ENCODE results near the gene ATP2B3. TPM values are rescaled to one million over a fixed set of nuclear protein-coding genes. Genes with fewer than 3 reads are reported as not detected.

ATP2B3 gene
- polyA plus RNA-seq, 1 donor (not counting 4 experiments of a cell fraction or from before 2014, with no cell fraction given) = not detected

DNA sequence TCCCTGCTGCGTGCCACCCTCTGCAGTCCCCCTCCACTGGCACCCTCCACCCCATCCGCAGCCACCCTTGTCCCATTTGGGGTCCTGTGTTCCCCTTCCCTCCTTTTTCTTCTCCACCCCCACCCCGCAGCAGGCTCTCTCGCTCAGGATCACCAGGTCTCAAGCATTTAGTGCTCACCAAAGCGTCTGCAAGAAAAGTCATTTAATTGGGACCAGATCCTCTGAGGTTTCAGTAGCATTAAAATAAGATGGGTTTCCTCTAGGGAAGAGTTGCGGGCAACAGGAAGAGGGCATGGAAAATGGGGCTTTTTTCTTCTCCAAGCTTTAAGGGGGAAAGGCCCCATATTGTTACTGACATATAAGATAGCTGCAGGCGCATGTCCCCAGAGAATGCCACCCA, 42.2 kb upstream of the ATP2B3 start:
- H4K20me1 ChIP-seq (ENCODE audit: control insufficient read depth, extremely low read depth, insufficient read depth, low read length) = no peaks in the 10 kb centered on the region
- H3K4me3 ChIP-seq (ENCODE audit: control insufficient read depth in 2 of 3, extremely low read depth in 1 of 3, insufficient read depth in 2 of 3, low read depth in 1 of 3, low read length in 3 of 3) = no peak overlapping the region
- H3K27ac ChIP-seq (ENCODE audit: control insufficient read depth, insufficient read depth, low read length) = no peak overlapping the region
- dilution Hi-C loops (cut with MboI; ENCODE audit: extremely low pct_ligation_motif_present, low sequenced_read_pairs) = no loop called here
- no peak overlapping the region for H2AFZ ChIP-seq (ENCODE audit: control insufficient read depth, low read length)
- DNase-seq (ENCODE audit: low read depth, low spot score) = no peak
- no peaks in the 10 kb centered on the region for H3K9me1 ChIP-seq (ENCODE audit: control insufficient read depth, extremely low read depth, insufficient read depth, low read length)
- H3K9me3 ChIP-seq (ENCODE audit: control insufficient read depth, low read depth, low read length) = no peaks in the 10 kb centered on the region
- no peak overlapping the region for H3K9ac ChIP-seq (ENCODE audit: control insufficient read depth, extremely low read depth, insufficient read depth, low read length)
- peaks cover 3% of the 10 kb centered on the region for H3K27me3 ChIP-seq (ENCODE audit: control insufficient read depth, extremely low read depth, insufficient read depth, low read length)
- no peak overlapping the region for H3K4me2 ChIP-seq (ENCODE audit: control insufficient read depth, extremely low read depth, insufficient read depth, low read depth, low read length)
- H3K36me3 ChIP-seq (ENCODE audit: control insufficient read depth in 2 of 2, extremely low read depth in 1 of 2, insufficient read depth in 2 of 2, low read length in 2 of 2) = no peaks in the 10 kb centered on the region
- FAIRE-seq = no peak
- no peaks in the 10 kb centered on the region for H3K79me2 ChIP-seq (ENCODE audit: control insufficient read depth, insufficient read depth, low read length)
- no peaks in the 10 kb centered on the region for H3K4me1 ChIP-seq (ENCODE audit: control insufficient read depth, extremely low read depth, insufficient read depth, low read length)
- no peak for TF ChIP-seq EZH2 (IDR thresholded peaks at IDR 0.05; ENCODE audit: low read length)
- TF ChIP-seq CTCF (optimal IDR thresholded peaks at IDR 0.05 in 1 of 3, IDR thresholded peaks at IDR 0.05 in 1 of 3, conservative IDR thresholded peaks at IDR 0.05 in 1 of 3; ENCODE audit: extremely low read depth in 1 of 3, insufficient read depth in 2 of 3, low read length in 3 of 3) = no peak

GRCh38 chrX:153475751-153476281, 41.6 kb upstream of the ATP2B3 start:
- dilution Hi-C loops (cut with MboI; ENCODE audit: extremely low pct_ligation_motif_present, low sequenced_read_pairs) = no loop called here
- Histone ChIP-seq H3K4me1 (ENCODE audit: control insufficient read depth, extremely low read depth, insufficient read depth, low read length) (no peaks in the 10 kb centered on the region), H3K36me3 (ENCODE audit: control insufficient read depth in 2 of 2, extremely low read depth in 1 of 2, insufficient read depth in 2 of 2, low read length in 2 of 2) (no peaks in the 10 kb centered on the region), H3K4me2 (ENCODE audit: control insufficient read depth, extremely low read depth, insufficient read depth, low read depth, low read length) (no peak overlapping the region), H2AFZ (ENCODE audit: control insufficient read depth, low read length) (no peak overlapping the region), H3K9me3 (ENCODE audit: control insufficient read depth, low read depth, low read length) (no peaks in the 10 kb centered on the region), H3K9me1 (ENCODE audit: control insufficient read depth, extremely low read depth, insufficient read depth, low read length) (no peaks in the 10 kb centered on the region), H3K79me2 (ENCODE audit: control insufficient read depth, insufficient read depth, low read length) (no peaks in the 10 kb centered on the region), H3K4me3 (ENCODE audit: control insufficient read depth in 2 of 3, extremely low read depth in 1 of 3, insufficient read depth in 2 of 3, low read depth in 1 of 3, low read length in 3 of 3) (no peak overlapping the region), H3K27ac (ENCODE audit: control insufficient read depth, insufficient read depth, low read length) (no peak overlapping the region), H4K20me1 (ENCODE audit: control insufficient read depth, extremely low read depth, insufficient read depth, low read length) (no peaks in the 10 kb centered on the region), H3K9ac (ENCODE audit: control insufficient read depth, extremely low read depth, insufficient read depth, low read length) (no peak overlapping the region), H3K27me3 (ENCODE audit: control insufficient read depth, extremely low read depth, insufficient read depth, low read length) (peaks cover 3% of the 10 kb centered on the region)
- no peak for TF ChIP-seq EZH2 (IDR thresholded peaks at IDR 0.05; ENCODE audit: low read length)
- no peak for TF ChIP-seq CTCF (optimal IDR thresholded peaks at IDR 0.05 in 1 of 3, IDR thresholded peaks at IDR 0.05 in 1 of 3, conservative IDR thresholded peaks at IDR 0.05 in 1 of 3; ENCODE audit: extremely low read depth in 1 of 3, insufficient read depth in 2 of 3, low read length in 3 of 3)
- FAIRE-seq = no peak
- no peak for DNase-seq (ENCODE audit: low read depth, low spot score)

Measured in keratinocyte (primary cell).